HG03575 (cell line): ENCODE results near the gene GSN.
"Not testable (repeated sequence)": the region's sequence is repeated elsewhere in the genome, so short reads cannot be mapped to it uniquely, and the experiment has no call there.

Experiments used
- ATAC-seq: cut with Tn5 transposase; IDR thresholded peaks from one replicate; pipeline ENCODE4 v1.9.1; 2021; ENCODE audit not compliant: unreplicated experiment, insufficient number of reproducible peaks, low FRiP score; ENCODE audit errors: extremely low read depth

GSN gene

GRCh38 chr9:121283856-121284732 is 16.1 kb downstream of the GSN start:
- ATAC-seq, result no peak

GRCh38 chr9:121284733-121285451 is 16.9 kb downstream of the GSN start:
- ATAC-seq, result no peak

GRCh38 chr9:121285835-121286687 is 18.1 kb downstream of the GSN start:
- no peak for ATAC-seq

- ATAC-seq, result no peak
Measured at GRCh38 chr9:121286688-121286972, 18.7 kb downstream of the GSN start.

GRCh38 chr9:121286973-121287741 is 19.2 kb downstream of the GSN start:
- ATAC-seq, result no peak

- no peak for ATAC-seq
Measured at GRCh38 chr9:121288673-121289025, 20.7 kb downstream of the GSN start.

- ATAC-seq, result no peak
Measured at GRCh38 chr9:121289026-121289771, 21.2 kb downstream of the GSN start.

GRCh38 chr9:121289772-121290370 is 21.9 kb downstream of the GSN start:
- no peak for ATAC-seq

GRCh38 chr9:121291536-121291935 is 23.6 kb downstream of the GSN start:
- not testable (repeated sequence) for ATAC-seq

- ATAC-seq, result no peak
Measured at GRCh38 chr9:121292051-121292450, 24.1 kb downstream of the GSN start.

GRCh38 chr9:121292801-121293241 is 24.9 kb downstream of the GSN start:
- ATAC-seq, result no peak

- ATAC-seq, result no peak
Measured at GRCh38 chr9:121294151-121294743, 26.3 kb downstream of the GSN start.

GRCh38 chr9:121294866-121295661 is 27.1 kb downstream of the GSN start:
- no peak for ATAC-seq

- no peak for ATAC-seq
Measured at GRCh38 chr9:121295662-121296191, 27.8 kb downstream of the GSN start.

- ATAC-seq, result no peak
Measured at GRCh38 chr9:121296213-121297127, 28.5 kb downstream of the GSN start.

- ATAC-seq, result no peak
Measured at GRCh38 chr9:121297389-121297788, 29.4 kb downstream of the GSN start.
